ENCODE data around the gene CNN2. TPM values are rescaled to one million over a fixed set of nuclear protein-coding genes. Genes with fewer than 3 reads are reported as not detected.

Gene CNN2
- total and polyA plus RNA-seq, 12 donors, result 6.9 to 64.9 (median 42.7) TPM

GRCh38 chr19:1054102-1055027 lies 28.0 kb downstream of the CNN2 start:
- DNase-seq, result no peak
- Histone ChIP-seq H3K9me3 (replicated peaks in 1 of 3) (peaks cover 0 to 22% (median 0%) of the 10 kb centered on the region in 3 donors), H3K36me3 (replicated peaks in 1 of 2) (no peaks in the 10 kb centered on the region), H3K27me3 (no peaks in the 10 kb centered on the region), H3K4me1 (replicated peaks in 1 of 2) (no peaks in the 10 kb centered on the region), H3K27ac (no peak overlapping the region), H3K4me3 (no peak overlapping the region)
- intact Hi-C loops (cut with DNase I), result no loop called here
- TF ChIP-seq CTCF (IDR thresholded peaks at IDR 0.05) (no peak), POLR2A (IDR thresholded peaks at IDR 0.05) (no peak)
- 91 to 98% (median 96%) methylated on average over 8 to 28 of the region's 28 CpGs for WGBS, 4 donors

DNA sequence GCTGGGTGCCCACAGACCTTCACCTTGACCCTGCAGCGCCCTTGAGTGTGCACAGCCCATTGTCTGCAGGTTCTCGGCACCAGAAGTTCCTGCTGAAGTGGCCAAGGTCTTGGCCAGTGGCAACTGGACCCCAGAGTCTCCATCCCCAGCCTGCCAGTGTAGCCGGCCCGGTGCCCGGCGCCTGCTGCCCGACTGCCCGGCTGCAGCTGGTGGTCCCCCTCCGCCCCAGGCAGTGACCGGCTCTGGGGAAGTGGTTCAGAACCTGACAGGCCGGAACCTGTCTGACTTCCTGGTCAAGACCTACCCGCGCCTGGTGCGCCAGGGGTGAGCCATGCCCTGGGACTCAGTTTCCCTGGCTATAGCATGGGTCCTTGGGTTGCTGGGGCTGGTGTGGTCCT lies 28.6 kb downstream of the CNN2 start:
- intact Hi-C loops (cut with DNase I), result no loop called here
- Histone ChIP-seq H3K36me3 (replicated peaks in 1 of 2) (no peaks in the 10 kb centered on the region), H3K4me3 (no peak overlapping the region), H3K27me3 (no peaks in the 10 kb centered on the region), H3K4me1 (replicated peaks in 1 of 2) (no peaks in the 10 kb centered on the region), H3K9me3 (replicated peaks in 1 of 3) (peaks cover 0 to 22% (median 0%) of the 10 kb centered on the region in 3 donors), H3K27ac (no peak overlapping the region)
- no peak for DNase-seq
- TF ChIP-seq CTCF (IDR thresholded peaks at IDR 0.05), result no peak
- no peak for TF ChIP-seq POLR2A (IDR thresholded peaks at IDR 0.05)
- WGBS, 4 donors, result 92 to 100% (median 98%) methylated on average over 1 to 14 of the region's 14 CpGs

- 96 to 98% (median 97%) methylated on average over 11 to 20 of the region's 20 CpGs for WGBS, 4 donors
- H3K27me3 ChIP-seq, result no peaks in the 10 kb centered on the region
- DNase-seq, result no peak
- no peak for TF ChIP-seq CTCF (IDR thresholded peaks at IDR 0.05)
- no peak for TF ChIP-seq POLR2A (IDR thresholded peaks at IDR 0.05)
- no peak overlapping the region for H3K4me3 ChIP-seq
- no peak overlapping the region for H3K27ac ChIP-seq
- H3K9me3 ChIP-seq (replicated peaks in 1 of 3), result peaks cover 0 to 22% (median 0%) of the 10 kb centered on the region in 3 donors
- H3K4me1 ChIP-seq (replicated peaks in 1 of 2), result no peaks in the 10 kb centered on the region
- H3K36me3 ChIP-seq (replicated peaks in 1 of 2), result no peaks in the 10 kb centered on the region
- intact Hi-C loops (cut with DNase I), result no loop called here
These were observed 29.6 kb downstream of the CNN2 start for GRCh38 chr19:1055886-1056620.

DNA sequence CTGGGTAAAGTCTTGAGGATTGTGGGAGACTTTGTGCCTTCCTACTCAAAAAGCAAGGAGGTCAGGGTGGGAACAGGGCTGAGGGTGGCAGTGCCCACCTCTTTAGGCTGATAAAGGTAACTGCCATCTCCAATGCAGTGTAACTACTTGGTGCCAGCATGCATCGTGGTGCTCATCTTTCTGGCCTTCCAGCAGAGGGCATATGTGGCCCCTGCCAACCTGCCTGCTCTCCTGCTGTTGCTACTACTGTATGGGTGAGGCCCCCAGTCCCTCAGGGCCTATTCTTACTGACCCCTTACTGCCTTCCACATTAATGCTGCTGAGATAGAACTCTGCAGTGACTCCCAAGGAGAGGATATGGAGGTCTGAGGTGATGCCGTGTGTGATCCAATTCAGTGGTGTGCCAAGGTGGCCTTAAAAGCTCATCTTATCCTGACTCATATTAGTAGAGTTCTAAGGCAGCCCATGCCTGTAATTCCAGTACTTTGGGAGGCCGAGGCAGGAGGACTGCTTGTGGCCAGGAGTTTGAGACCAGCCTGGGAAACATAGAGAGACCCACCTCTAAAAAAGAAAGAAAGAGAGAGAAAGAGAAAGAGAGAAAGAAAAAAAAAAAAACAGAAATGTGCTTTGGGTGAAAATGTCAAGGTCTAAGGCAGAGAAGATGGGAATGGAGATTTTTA lies 30.9 kb downstream of the CNN2 start:
- 43 to 57% (median 54%) methylated on average over 3 of the region's 3 CpGs for WGBS, 4 donors

More for the DNA sequence above, 30.9 kb downstream of the CNN2 start:
- Histone ChIP-seq H3K4me1 (replicated peaks in 1 of 2) (no peaks in the 10 kb centered on the region), H3K4me3 (no peak overlapping the region), H3K9me3 (replicated peaks in 1 of 3) (peaks cover 0 to 22% (median 0%) of the 10 kb centered on the region in 3 donors), H3K27ac (no peak overlapping the region), H3K27me3 (no peaks in the 10 kb centered on the region), H3K36me3 (replicated peaks in 1 of 2) (no peaks in the 10 kb centered on the region)
- TF ChIP-seq CTCF (IDR thresholded peaks at IDR 0.05), result peak in 2 of 6 experiments; percentile 9 to 10
- no peak for TF ChIP-seq POLR2A (IDR thresholded peaks at IDR 0.05)
- DNase-seq, result no peak
- intact Hi-C loops (cut with DNase I), result no loop called here
